ENCODE measurements around the gene HDDC3. TPM values are rescaled to one million over a fixed set of nuclear protein-coding genes. Genes with fewer than 3 reads are reported as not detected.

The HDDC3 gene
- polyA plus RNA-seq, 1 of the 3 experiments (the other 2 are of a cell fraction), result 25.8 TPM

GRCh38 chr15:90881181-90881977 is 51.0 kb downstream of the HDDC3 start (continued):
- TF ChIP-seq FOXJ3 (CRISPR knock-in tag; IDR thresholded peaks at IDR 0.05) (no peak), USF1 (IDR thresholded peaks at IDR 0.05; ENCODE audit: borderline replicate concordance, low read depth) (no peak), NFIC (IDR thresholded peaks at IDR 0.05; ENCODE audit: borderline replicate concordance) (no peak)

- Histone ChIP-seq H3K27ac (ENCODE audit: low read depth in 2 of 2, low read length in 1 of 2) (no peak overlapping the region), H2AFZ (ENCODE audit: low read depth) (no peak overlapping the region), H3K4me2 (no peak overlapping the region), H3F3A (replicated peaks; ENCODE audit: insufficient read depth) (peaks cover 9% of the 10 kb centered on the region), H3K4me1 (ENCODE audit: control insufficient read depth in 1 of 2, insufficient read depth in 2 of 2, low read depth in 1 of 2, low read length in 1 of 2) (peaks cover 0 to 14% of the 10 kb centered on the region in 2 experiments; a peak in 1 of 4 replicates), H3K4me3 (ENCODE audit: low read depth in 2 of 2, low read length in 1 of 2) (no peak overlapping the region), H3K36me3 (replicated peaks in 1 of 2; ENCODE audit: control insufficient read depth in 1 of 2, insufficient read depth in 2 of 2, low read length in 1 of 2) (peaks cover 13 to 62% of the 10 kb centered on the region in 2 experiments), H3K9me2 (no peaks in the 10 kb centered on the region), H3K27me3 (ENCODE audit: insufficient read depth) (no peaks in the 10 kb centered on the region), H4K20me1 (ENCODE audit: insufficient read depth) (no peaks in the 10 kb centered on the region), H3K9ac (no peak overlapping the region), H3K79me2 (ENCODE audit: insufficient read depth) (peaks cover 13% of the 10 kb centered on the region; the same call in 1 of the 2 replicates), H3K9me3 (no peaks in the 10 kb centered on the region)
- CTCF ChIA-PET, result no interaction called here
- POLR2A ChIA-PET, result no interaction called here
- no peak for DNase-seq
- TF ChIP-seq SMC3 (IDR thresholded peaks at IDR 0.05; ENCODE audit: low read depth, low read length), result no peak
- no peak for TF ChIP-seq EZH2phosphoT487 (IDR thresholded peaks at IDR 0.05; ENCODE audit: borderline replicate concordance, low read depth)
- TF ChIP-seq FOXM1 (IDR thresholded peaks at IDR 0.05; ENCODE audit: low read depth), result no peak
- no peak for TF ChIP-seq NRF1 (IDR thresholded peaks at IDR 0.05; ENCODE audit: low read depth, low read length)
- TF ChIP-seq IRF3 (IDR thresholded peaks at IDR 0.05; ENCODE audit: low read depth, low read length), result no peak
- 91% methylated on average over 11 of the region's 16 CpGs for WGBS (ENCODE audit: low lambda C conversion rate)
These were observed 51.8 kb downstream of the HDDC3 start for GRCh38 chr15:90880381-90881145.

Small RNA genes within 50 kb of the gene (small RNA-seq; reads per million reads assigned to genes)
- 0 reads per million in 7 experiments for gene RF00019

Other genes with a start within 250 kb of the HDDC3 start
- gene BLM, start 215.2 kb downstream of the HDDC3 start, polyA plus RNA-seq (2012; rRNA removed), result 2.7 and 2.9 TPM in 2 replicates
- 33.5 and 40.8 TPM in 2 replicates for gene FURIN, start 64.0 kb downstream of the HDDC3 start, polyA plus RNA-seq (2012; rRNA removed)
- 0.03 and 0.13 TPM in 2 replicates for gene FES, start 48.0 kb downstream of the HDDC3 start, polyA plus RNA-seq (2012; rRNA removed)
- 25.6 and 35.0 TPM in 2 replicates for gene MAN2A2, start 29.2 kb downstream of the HDDC3 start, polyA plus RNA-seq (2012; rRNA removed)
- 85.1 and 89.4 TPM in 2 replicates for gene UNC45A, start 2.7 kb upstream of the HDDC3 start, polyA plus RNA-seq (2012; rRNA removed)
- 19.5 and 21.2 TPM in 2 replicates for gene RCCD1, start 22.3 kb upstream of the HDDC3 start, polyA plus RNA-seq (2012; rRNA removed)
- 125 and 132 TPM in 2 replicates for gene PRC1, start 62.0 kb upstream of the HDDC3 start, polyA plus RNA-seq (2012; rRNA removed)
- 16.6 and 25.3 TPM in 2 replicates for gene VPS33B, start 90.0 kb upstream of the HDDC3 start, polyA plus RNA-seq (2012; rRNA removed)
- gene SV2B, start 167.7 kb upstream of the HDDC3 start, polyA plus RNA-seq (2012; rRNA removed), result not detected in 2 replicates

Measured in SK-N-SH (cell line).